Measurements from ENCODE around the gene SMYD1. TPM values are rescaled to one million over a fixed set of nuclear protein-coding genes. Genes with fewer than 3 reads are reported as not detected.

The SMYD1 gene
- total and polyA plus RNA-seq, 3 donors from 2014 or later: 1.5 to 3.1 (median 2.4) TPM

DNA sequence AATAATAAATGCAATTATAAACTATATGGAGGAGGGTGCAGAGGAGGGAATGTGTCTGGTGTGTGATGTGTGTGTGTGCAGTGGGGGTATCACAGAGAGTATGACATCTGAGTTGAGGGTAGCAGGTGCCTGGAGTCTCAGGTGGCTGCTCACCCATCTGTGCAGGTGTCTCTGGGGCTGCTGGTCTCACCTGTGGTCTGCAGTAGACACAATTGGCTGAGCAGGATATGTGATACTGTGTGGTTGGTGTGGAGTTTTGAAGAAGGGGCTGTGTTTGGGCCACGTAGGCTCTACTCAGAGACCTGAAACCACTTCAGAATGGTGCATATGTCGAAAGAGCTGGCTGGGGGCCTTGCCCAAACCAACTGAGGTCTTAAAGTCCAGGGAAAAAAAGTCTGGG is 43.2 kb downstream of the SMYD1 start:
- Histone ChIP-seq H3K4me1 (no peaks in the 10 kb centered on the region), H3K36me3 (ENCODE audit: low read depth, missing control alignments) (no peaks in the 10 kb centered on the region), H3K27ac (no peak overlapping the region), H3K27me3 (no peaks in the 10 kb centered on the region), H3K4me3 (no peak overlapping the region), H3K9me3 (no peaks in the 10 kb centered on the region)
- intact Hi-C loops (cut with DNase I; ENCODE audit: low total_unique reads): no loop called here
- no peak for DNase-seq
- TF ChIP-seq, protein P1, sequence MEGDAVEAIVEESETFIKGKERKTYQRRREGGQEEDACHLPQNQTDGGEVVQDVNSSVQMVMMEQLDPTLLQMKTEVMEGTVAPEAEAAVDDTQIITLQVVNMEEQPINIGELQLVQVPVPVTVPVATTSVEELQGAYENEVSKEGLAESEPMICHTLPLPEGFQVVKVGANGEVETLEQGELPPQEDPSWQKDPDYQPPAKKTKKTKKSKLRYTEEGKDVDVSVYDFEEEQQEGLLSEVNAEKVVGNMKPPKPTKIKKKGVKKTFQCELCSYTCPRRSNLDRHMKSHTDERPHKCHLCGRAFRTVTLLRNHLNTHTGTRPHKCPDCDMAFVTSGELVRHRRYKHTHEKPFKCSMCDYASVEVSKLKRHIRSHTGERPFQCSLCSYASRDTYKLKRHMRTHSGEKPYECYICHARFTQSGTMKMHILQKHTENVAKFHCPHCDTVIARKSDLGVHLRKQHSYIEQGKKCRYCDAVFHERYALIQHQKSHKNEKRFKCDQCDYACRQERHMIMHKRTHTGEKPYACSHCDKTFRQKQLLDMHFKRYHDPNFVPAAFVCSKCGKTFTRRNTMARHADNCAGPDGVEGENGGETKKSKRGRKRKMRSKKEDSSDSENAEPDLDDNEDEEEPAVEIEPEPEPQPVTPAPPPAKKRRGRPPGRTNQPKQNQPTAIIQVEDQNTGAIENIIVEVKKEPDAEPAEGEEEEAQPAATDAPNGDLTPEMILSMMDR (IDR thresholded peaks at IDR 0.05): no peak
- no peak for TF ChIP-seq POLR2A (IDR thresholded peaks at IDR 0.05)
- WGBS, 2 donors: 81 to 90% methylated on average over 2 of the region's 2 CpGs

DNA sequence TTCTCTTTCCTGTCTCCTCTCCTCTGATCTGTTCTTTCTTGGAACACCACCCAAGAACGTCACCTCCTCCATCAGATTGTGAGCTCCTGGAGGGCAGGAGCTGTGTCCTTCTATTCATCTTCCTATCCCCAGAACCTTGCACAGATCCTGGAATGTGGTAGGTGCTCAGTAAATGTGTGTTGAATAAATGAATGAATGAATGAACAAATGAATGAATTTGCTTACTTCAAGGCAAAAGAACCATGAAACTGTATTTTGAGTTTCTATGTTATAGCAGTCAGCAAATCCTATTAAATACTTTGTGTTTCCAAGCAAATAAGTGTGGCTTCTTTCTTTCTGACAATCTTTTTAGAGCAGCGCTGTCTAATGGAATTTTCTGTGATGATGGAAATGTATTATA is 45.4 kb downstream of the SMYD1 start:
- TF ChIP-seq POLR2A (IDR thresholded peaks at IDR 0.05): no peak
- TF ChIP-seq, protein P1 (IDR thresholded peaks at IDR 0.05): no peak
- H3K27ac ChIP-seq: no peak overlapping the region
- no peaks in the 10 kb centered on the region for H3K36me3 ChIP-seq (ENCODE audit: low read depth, missing control alignments)
- H3K4me1 ChIP-seq: no peaks in the 10 kb centered on the region
- intact Hi-C loops (cut with DNase I; ENCODE audit: low total_unique reads): no loop called here
- no peak for DNase-seq
- H3K27me3 ChIP-seq: no peaks in the 10 kb centered on the region
- no peaks in the 10 kb centered on the region for H3K9me3 ChIP-seq
- H3K4me3 ChIP-seq: no peak overlapping the region
- WGBS, 2 donors: 71 to 86% methylated on average over 2 of the region's 2 CpGs

- Histone ChIP-seq H3K36me3 (ENCODE audit: low read depth, missing control alignments) (no peaks in the 10 kb centered on the region), H3K27ac (no peak overlapping the region), H3K4me1 (no peaks in the 10 kb centered on the region), H3K4me3 (no peak overlapping the region), H3K27me3 (no peaks in the 10 kb centered on the region), H3K9me3 (no peaks in the 10 kb centered on the region)
- no peak for DNase-seq
- WGBS, 2 donors: 51 to 72% methylated on average over 5 of the region's 5 CpGs
- intact Hi-C loops (cut with DNase I; ENCODE audit: low total_unique reads): no loop called here
- TF ChIP-seq POLR2A (IDR thresholded peaks at IDR 0.05): no peak
- TF ChIP-seq, protein P1 (IDR thresholded peaks at IDR 0.05): no peak
These were observed 47.3 kb downstream of the SMYD1 start for GRCh38 chr2:88114889-88115288.

DNA sequence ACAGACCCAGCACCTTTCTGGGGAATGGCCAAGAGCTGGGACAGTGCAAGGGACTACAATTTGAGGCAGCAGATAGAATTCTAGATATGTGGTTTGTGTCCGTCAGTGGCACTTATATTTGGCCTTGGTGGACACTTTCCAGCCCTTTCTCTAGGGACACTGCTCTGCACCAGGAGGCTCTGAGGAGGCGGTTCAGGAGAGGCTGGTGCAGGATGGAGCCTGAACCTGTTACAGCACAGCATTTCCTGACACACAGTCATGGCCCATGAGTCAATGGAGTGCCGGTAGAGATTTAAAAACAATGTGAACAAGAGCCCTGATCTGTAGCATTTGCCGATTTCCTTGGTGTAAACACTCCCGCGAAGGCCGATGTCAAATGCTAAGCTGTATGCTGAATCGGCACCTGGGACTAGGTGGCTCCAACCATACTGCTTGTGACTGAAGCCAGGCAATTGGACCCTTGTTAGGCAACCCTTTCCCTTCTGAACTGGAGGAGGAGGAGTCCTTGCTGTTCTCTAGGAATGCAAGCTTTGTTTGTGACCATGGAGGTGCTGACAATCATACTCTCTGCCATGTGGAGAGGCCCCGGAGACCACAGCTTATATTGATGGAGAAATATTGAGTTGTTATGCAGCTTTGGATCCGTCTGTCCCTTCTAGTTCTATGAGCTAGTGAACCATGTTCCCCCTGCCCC is 48.3 kb downstream of the SMYD1 start:
- 80 to 92% methylated on average over 10 of the region's 10 CpGs for WGBS, 2 donors
- TF ChIP-seq POLR2A (IDR thresholded peaks at IDR 0.05): no peak
- TF ChIP-seq, protein P1 (IDR thresholded peaks at IDR 0.05): no peak
- H3K27ac ChIP-seq: no peak overlapping the region
- no peaks in the 10 kb centered on the region for H3K4me1 ChIP-seq
- no peak overlapping the region for H3K4me3 ChIP-seq
- no peaks in the 10 kb centered on the region for H3K27me3 ChIP-seq
- no peak for DNase-seq
- H3K36me3 ChIP-seq (ENCODE audit: low read depth, missing control alignments): no peaks in the 10 kb centered on the region
- intact Hi-C loops (cut with DNase I; ENCODE audit: low total_unique reads): no loop called here
- H3K9me3 ChIP-seq: no peaks in the 10 kb centered on the region
